H1 (cell line): ENCODE results near the gene RPL19. TPM values are rescaled to one million over a fixed set of nuclear protein-coding genes. Genes with fewer than 3 reads are reported as not detected.

Source experiments
- CTCF ChIA-PET: fragments of 300-600 bp; sonication (Branson Sonifier 250); formaldehyde crosslinking; loops from one replicate; lab custom pipeline; 2021; ENCODE audit not compliant: partially characterized antibody; lab: Charles Lee
- POLR2A ChIA-PET: fragments of 300-600 bp; sonication (Branson Sonifier 250); formaldehyde crosslinking; loops from one replicate; lab custom pipeline; 2021; ENCODE audit warnings: inconsistent platforms; ENCODE audit not compliant: partially characterized antibody; lab: Charles Lee
- DNase-seq, 2 experiments: peaks; one replicate each; pipeline versions ENCODE4 v3.0.0 to v3.0.0-alpha.2; 2010 to 2022; ENCODE audit warnings: low spot score in 2 of 2, low read depth in 1 of 2, mixed read lengths in 1 of 2
- FAIRE-seq: peaks from 2 replicates; lab custom pipeline; 2011; peaks lifted over from hg19 to GRCh38; lab: Jason Lieb, UNC
- H2AFZ ChIP-seq: 2 replicates; pipeline ENCODE4 v1.8.1; 2012; ENCODE audit warnings: low read length, inconsistent platforms
- H2AK5ac ChIP-seq: 2 replicates; pipeline ENCODE4 v1.6.1; 2013; ENCODE audit warnings: low read depth, low read length
- H2BK120ac ChIP-seq: replicated peaks from 2 replicates; pipeline ENCODE3; 2013; ENCODE audit warnings: low read depth, low read length, inconsistent platforms
- H2BK12ac ChIP-seq: 2 replicates; pipeline ENCODE4 v1.6.1; 2013; ENCODE audit warnings: low read depth, low read length
- H2BK15ac ChIP-seq: 2 replicates; pipeline ENCODE4 v1.6.1; 2013; ENCODE audit warnings: low read length
- H2BK20ac ChIP-seq: 2 replicates; pipeline ENCODE4 v1.6.1; 2013; ENCODE audit warnings: low read length
- H2BK5ac ChIP-seq: 2 replicates; pipeline ENCODE4 v1.6.1; 2013; ENCODE audit warnings: low read depth, low read length
- H3K14ac ChIP-seq: 2 replicates; pipeline ENCODE4 v1.6.1; 2013; ENCODE audit warnings: inconsistent platforms; ENCODE audit not compliant: insufficient read length
- H3K18ac ChIP-seq: 2 replicates; pipeline ENCODE4 v1.6.1; 2013; ENCODE audit warnings: low read length; ENCODE audit errors: extremely low read depth
- H3K23ac ChIP-seq: 2 replicates; pipeline ENCODE4 v1.6.1; 2013; ENCODE audit warnings: inconsistent platforms; ENCODE audit not compliant: insufficient read length
- H3K23me2 ChIP-seq: 2 replicates; pipeline ENCODE4 v1.6.1; 2013; ENCODE audit warnings: low read depth, low read length
- H3K27ac ChIP-seq: 2 replicates; pipeline ENCODE4 v1.6.1; 2011; ENCODE audit warnings: low read depth, low read length, inconsistent platforms
- H3K27me3 ChIP-seq, 4 experiments: replicated peaks in 1 of 4; 1 replicate in 1 of 4; 2 replicates in 3 of 4; pipeline versions ENCODE4 v1.6.1 to v1.8.1; 2011 to 2013; ENCODE audit warnings: low read length in 3 of 4, mild to moderate bottlenecking in 3 of 4, inconsistent platforms in 2 of 4, mixed read lengths in 2 of 4, moderate library complexity in 1 of 4; ENCODE audit not compliant: control insufficient read depth in 3 of 4, insufficient read depth in 3 of 4; ENCODE audit errors: extremely low read depth in 1 of 4
- H3K36me3 ChIP-seq, 4 experiments: 2 replicates each; pipeline versions ENCODE4 v1.6.1 to v1.8.1; 2011 to 2013; ENCODE audit warnings: mild to moderate bottlenecking in 4 of 4, low read length in 3 of 4, moderate library complexity in 2 of 4, control low read depth in 1 of 4, inconsistent platforms in 1 of 4; ENCODE audit not compliant: insufficient read depth in 4 of 4, control insufficient read depth in 2 of 4
- H3K4ac ChIP-seq: replicated peaks from 2 replicates; pipeline ENCODE3; 2013; ENCODE audit warnings: low read length, low read depth, mixed read lengths, inconsistent platforms; ENCODE audit not compliant: insufficient read length
- H3K4me1 ChIP-seq, 4 experiments: replicated peaks in 1 of 4; 1 replicate in 1 of 4; 2 replicates in 3 of 4; pipeline versions ENCODE4 v1.6.1 to v1.8.1; 2011 to 2013; ENCODE audit warnings: low read length in 3 of 4, inconsistent platforms in 2 of 4, mixed read lengths in 1 of 4; ENCODE audit not compliant: insufficient read depth in 4 of 4, control insufficient read depth in 3 of 4
- H3K4me2 ChIP-seq, 2 experiments: 2 replicates each; pipeline versions ENCODE4 v1.6.1 to v1.8.1; 2011 to 2013; ENCODE audit warnings: low read depth in 2 of 2, low read length in 2 of 2, control low read depth in 1 of 2, inconsistent platforms in 1 of 2, mild to moderate bottlenecking in 1 of 2; ENCODE audit not compliant: insufficient read depth in 1 of 2
- H3K4me3 ChIP-seq, 4 experiments: fragments of 200-600, 300-600 bp in 1 of 4; sonication (generic), shearing (Covaris generic), sonication (Bioruptor Twin) in 1 of 4; 2 replicates each; pipeline versions ENCODE4 v1.5.1 to v1.8.1; 2011 to 2016; ENCODE audit warnings: low read length in 4 of 4, low read depth in 3 of 4, control low read depth in 2 of 4, inconsistent platforms in 2 of 4, mild to moderate bottlenecking in 2 of 4, mixed read lengths in 1 of 4, moderate library complexity in 1 of 4; ENCODE audit not compliant: insufficient read depth in 2 of 4; ENCODE audit errors: extremely low read depth in 1 of 4
- H3K56ac ChIP-seq: replicated peaks from 2 replicates; pipeline ENCODE3; 2013; ENCODE audit warnings: low read depth, mild to moderate bottlenecking, mixed read lengths, low read length, inconsistent platforms; ENCODE audit not compliant: insufficient read length
- H3K79me1 ChIP-seq: 2 replicates; pipeline ENCODE4 v1.6.1; 2013; ENCODE audit warnings: low read depth, low read length, control low read depth
- H3K79me2 ChIP-seq, 2 experiments: 2 replicates each; pipeline versions ENCODE4 v1.6.1 to v1.8.1; 2012 to 2013; ENCODE audit warnings: low read length in 2 of 2, mild to moderate bottlenecking in 2 of 2, inconsistent platforms in 1 of 2; ENCODE audit not compliant: insufficient read depth in 2 of 2, control insufficient read depth in 1 of 2
- H3K9ac ChIP-seq, 4 experiments: replicated peaks in 1 of 4; 1 replicate in 1 of 4; 2 replicates in 3 of 4; pipeline versions ENCODE4 v1.6.1 to v1.8.1; 2011 to 2013; ENCODE audit warnings: low read depth in 3 of 4, low read length in 3 of 4, control low read depth in 2 of 4, mild to moderate bottlenecking in 2 of 4, moderate library complexity in 2 of 4, inconsistent platforms in 1 of 4; ENCODE audit errors: extremely low read depth in 1 of 4
- H3K9me3 ChIP-seq, 2 experiments: 2 replicates each; pipeline versions ENCODE4 v1.6.1 to v1.8.1; 2012 to 2013; ENCODE audit warnings: mild to moderate bottlenecking in 2 of 2, moderate library complexity in 2 of 2, control low read depth in 1 of 2, inconsistent platforms in 1 of 2, low read depth in 1 of 2, low read length in 1 of 2, mixed read lengths in 1 of 2; ENCODE audit not compliant: insufficient read depth in 2 of 2
- H4K20me1 ChIP-seq, 2 experiments: replicated peaks in 1 of 2; 2 replicates each; pipeline versions ENCODE3 to v1.8.1; 2011 to 2013; ENCODE audit warnings: inconsistent platforms in 2 of 2, low read length in 2 of 2, mild to moderate bottlenecking in 1 of 2; ENCODE audit not compliant: insufficient read depth in 2 of 2, control insufficient read depth in 1 of 2
- H4K5ac ChIP-seq: 2 replicates; pipeline ENCODE4 v1.6.1; 2013; ENCODE audit warnings: low read length, low read depth, mixed read lengths, inconsistent platforms; ENCODE audit not compliant: insufficient read length
- H4K8ac ChIP-seq: 2 replicates; pipeline ENCODE4 v1.8.0; 2013; ENCODE audit warnings: mild to moderate bottlenecking, moderate library complexity, low read length, inconsistent platforms; ENCODE audit not compliant: insufficient read depth; ENCODE audit errors: extremely low read depth
- H4K91ac ChIP-seq: replicated peaks from 2 replicates; pipeline ENCODE3; 2013; ENCODE audit warnings: low read length, mixed read lengths, inconsistent platforms; ENCODE audit not compliant: insufficient read length
- ASH2L ChIP-seq: fragments of 200-600, 300-600 bp; sonication (generic); IDR thresholded peaks from one replicate; pipeline ENCODE4 v1.7.1; 2017; ENCODE audit warnings: low read length
- BRCA1 ChIP-seq: IDR thresholded peaks from 2 replicates; pipeline ENCODE4 v1.6.1; 2012; ENCODE audit warnings: low read depth, low read length, improper control_type of control experiment
- CBX5 ChIP-seq: fragments of 300-800, 300-1000 bp; sonication (generic); IDR thresholded peaks from 2 replicates; pipeline ENCODE4 v1.7.1; 2016; ENCODE audit warnings: antibody characterized with exemption, low read length, low read depth
- CREB1 ChIP-seq: IDR thresholded peaks from 2 replicates; pipeline ENCODE4 v1.6.1; 2012; ENCODE audit warnings: inconsistent platforms
- EGR1 ChIP-seq: IDR thresholded peaks from 2 replicates; pipeline ENCODE4 v1.6.1; 2011; ENCODE audit warnings: low read depth, low read length, borderline replicate concordance
- MAFK ChIP-seq: IDR thresholded peaks from 2 replicates; pipeline ENCODE4 v1.6.1; 2012; ENCODE audit warnings: low read depth, mild to moderate bottlenecking, improper control_type of control experiment, low read length
- PHF8 ChIP-seq: fragments of 200-600 bp; sonication (generic); conservative IDR thresholded peaks from 2 replicates; pipeline ENCODE4 v1.7.1; 2012; ENCODE audit warnings: low read depth, mild to moderate bottlenecking, inconsistent platforms, low read length, moderate library complexity
- RXRA ChIP-seq: IDR thresholded peaks from 2 replicates; pipeline ENCODE4 v1.6.1; 2011; ENCODE audit warnings: low read depth, mild to moderate bottlenecking, low read length, moderate library complexity; ENCODE audit not compliant: insufficient read depth
- SUZ12 ChIP-seq: fragments of 200-600 bp; sonication (generic); IDR thresholded peaks from 2 replicates; pipeline ENCODE4 v1.6.1; 2012; ENCODE audit warnings: mild to moderate bottlenecking, inconsistent platforms, low read length, moderate library complexity, mixed read lengths
- WGBS, 2 experiments: shearing (Covaris generic) in 1 of 2; methylation state at CpG; one replicate each; pipeline versions ENCODE4 v1.1.6 to v1.1.7; 2013 to 2015; ENCODE audit warnings: low lambda C conversion rate in 2 of 2, mixed read lengths in 2 of 2, inconsistent platforms in 1 of 2, low coverage in 1 of 2, missing lambda C conversion rate in 1 of 2; ENCODE audit not compliant: insufficient replicate concordance in 2 of 2, insufficient coverage in 1 of 2, insufficient read length in 1 of 2; ENCODE audit errors: extremely low coverage in 1 of 2, missing lambda C conversion rate in 1 of 2; 5-methylcytosine and 5-hydroxymethylcytosine counted together
- polyA plus RNA-seq, 7 experiments: library from polyadenylated mRNA; depleted of rRNA in 3 of 7; stranded (reverse) in 5 of 7; unstranded in 2 of 7; fragments of >200 nt in 5 of 7; fragments of 200-250 nt in 2 of 7; gene quantifications; 1 replicate in 5 of 7; 2 replicates in 1 of 7; 4 replicates in 1 of 7; pipeline versions ENCODE4 v1.2.1 to v1.2.3, GENCODE V29; 2011 to 2013; ENCODE audit warnings: missing spikeins in 2 of 7, mixed read lengths in 2 of 7
- total RNA-seq: library from RNA; stranded (reverse); fragmentation: NEBNext Ultra II Directional; extraction: Animal tissue kit (Norgen Biotek cat#: 25700); gene quantifications from 2 replicates; pipeline ENCODE4 v1.2.1, GENCODE V29; 2021
- TF ChIP-seq, protein P1 (sequence below): IDR thresholded peaks from 2 replicates; pipeline ENCODE4 v1.6.1; 2011; ENCODE audit warnings: low read length, improper control_type of control experiment
- TF ChIP-seq, protein P2 (sequence below): IDR thresholded peaks from 2 replicates; pipeline ENCODE4 v1.6.1; 2012; ENCODE audit warnings: low read length, inconsistent platforms

RPL19 gene
- total and polyA plus RNA-seq, 2 of the 8 experiments (the other 6 are each of a cell fraction or from before 2014, with no cell fraction given), result 2,108 to 2,182 TPM

- WGBS, 2 experiments, result 100% methylated on average over 1 of the region's 1 CpG; no CpG with 5 or more reads in 1 of the 2 experiments
- Histone ChIP-seq H2AFZ (no peak overlapping the region), H3K23ac (no peak overlapping the region), H3K23me2 (peaks cover 3% of the 10 kb centered on the region; the same call in 1 of the 2 replicates), H2BK120ac (no peak overlapping the region), H3K14ac (no peak overlapping the region), H4K91ac (no peak overlapping the region), H2BK20ac (no peak overlapping the region), H3K79me1 (no peaks in the 10 kb centered on the region), H4K8ac (no peak overlapping the region), H3K4ac (no peak overlapping the region), H3K4me3 (no peak overlapping the region), H3K4me2 (no peak overlapping the region), H3K36me3 (no peaks in the 10 kb centered on the region), H3K9me3 (no peaks in the 10 kb centered on the region), H2AK5ac (no peak overlapping the region), H3K79me2 (no peaks in the 10 kb centered on the region), H4K20me1 (no peaks in the 10 kb centered on the region), H3K9ac (no peak overlapping the region), H3K27ac (no peak overlapping the region), H3K56ac (no peak overlapping the region), H4K5ac (no peak overlapping the region), H3K18ac (no peak overlapping the region), H2BK5ac (no peak overlapping the region), H2BK15ac (no peak overlapping the region), H3K27me3 (peaks cover under 1 to 4% (median 2%) of the 10 kb centered on the region in 4 experiments; a peak in 6 of 7 replicates), H3K4me1 (peaks cover 0 to 18% (median 7%) of the 10 kb centered on the region in 4 experiments; a peak in 5 of 7 replicates), H2BK12ac (no peak overlapping the region)
- FAIRE-seq (no peak), DNase-seq (no peak)
- CTCF ChIA-PET, result interaction anchor here (0.7 to 21.2 kb wide), 7 partner anchors 18 to 322 kb away, joined by 3 to 982 read pairs (median 5); no protein-coding TSS in a partner anchor
- POLR2A ChIA-PET, result interaction anchor here (1.5 to 4.2 kb wide), 4 partner anchors 22 to 30 kb away, joined by 3 to 29 read pairs (median 20); partner anchors contain the start of gene RPL19
- TF ChIP-seq BRCA1 (no peak), SUZ12 (no peak), RXRA (no peak), MAFK (no peak), CREB1 (no peak), EGR1 (no peak), ASH2L (no peak), CBX5 (no peak), PHF8 (no peak)
- TF ChIP-seq, protein P1, sequence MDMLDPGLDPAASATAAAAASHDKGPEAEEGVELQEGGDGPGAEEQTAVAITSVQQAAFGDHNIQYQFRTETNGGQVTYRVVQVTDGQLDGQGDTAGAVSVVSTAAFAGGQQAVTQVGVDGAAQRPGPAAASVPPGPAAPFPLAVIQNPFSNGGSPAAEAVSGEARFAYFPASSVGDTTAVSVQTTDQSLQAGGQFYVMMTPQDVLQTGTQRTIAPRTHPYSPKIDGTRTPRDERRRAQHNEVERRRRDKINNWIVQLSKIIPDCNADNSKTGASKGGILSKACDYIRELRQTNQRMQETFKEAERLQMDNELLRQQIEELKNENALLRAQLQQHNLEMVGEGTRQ, result no peak
- TF ChIP-seq, protein P2, sequence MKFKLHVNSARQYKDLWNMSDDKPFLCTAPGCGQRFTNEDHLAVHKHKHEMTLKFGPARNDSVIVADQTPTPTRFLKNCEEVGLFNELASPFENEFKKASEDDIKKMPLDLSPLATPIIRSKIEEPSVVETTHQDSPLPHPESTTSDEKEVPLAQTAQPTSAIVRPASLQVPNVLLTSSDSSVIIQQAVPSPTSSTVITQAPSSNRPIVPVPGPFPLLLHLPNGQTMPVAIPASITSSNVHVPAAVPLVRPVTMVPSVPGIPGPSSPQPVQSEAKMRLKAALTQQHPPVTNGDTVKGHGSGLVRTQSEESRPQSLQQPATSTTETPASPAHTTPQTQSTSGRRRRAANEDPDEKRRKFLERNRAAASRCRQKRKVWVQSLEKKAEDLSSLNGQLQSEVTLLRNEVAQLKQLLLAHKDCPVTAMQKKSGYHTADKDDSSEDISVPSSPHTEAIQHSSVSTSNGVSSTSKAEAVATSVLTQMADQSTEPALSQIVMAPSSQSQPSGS, result no peak
These were observed 30.3 kb downstream of the RPL19 start for GRCh38 chr17:39230361-39230760.
